ENCODE measurements around the gene CLEC16A.

CLEC16A gene

GRCh38 chr16:11057711-11058345 lies 113.5 kb downstream of the CLEC16A start:
- no peak overlapping the region for H2AFZ ChIP-seq (ENCODE audit: low read depth, low read length)
- H3K9me3 ChIP-seq (ENCODE audit: low read length): no peaks in the 10 kb centered on the region
- H3K4me3 ChIP-seq (ENCODE audit: low read length): no peak overlapping the region
- peaks cover 14% of the 10 kb centered on the region for H3K36me3 ChIP-seq (ENCODE audit: insufficient read depth, low read length)
- no peaks in the 10 kb centered on the region for H3K27me3 ChIP-seq (ENCODE audit: insufficient read depth, low read length)
- peaks cover 5% of the 10 kb centered on the region for H3K4me1 ChIP-seq (ENCODE audit: insufficient read depth, low read length)

GRCh38 chr16:11058832-11059231 lies 114.5 kb downstream of the CLEC16A start:
- no peak overlapping the region for H2AFZ ChIP-seq (ENCODE audit: low read depth, low read length)
- peaks cover 11% of the 10 kb centered on the region for H3K4me1 ChIP-seq (ENCODE audit: insufficient read depth, low read length)
- no peaks in the 10 kb centered on the region for H3K27me3 ChIP-seq (ENCODE audit: insufficient read depth, low read length)
- H3K36me3 ChIP-seq (ENCODE audit: insufficient read depth, low read length): peaks cover 14% of the 10 kb centered on the region
- H3K9me3 ChIP-seq (ENCODE audit: low read length): no peaks in the 10 kb centered on the region
- H3K4me3 ChIP-seq (ENCODE audit: low read length): no peak overlapping the region

- Histone ChIP-seq H3K9me3 (ENCODE audit: low read length) (no peaks in the 10 kb centered on the region), H3K27me3 (ENCODE audit: insufficient read depth, low read length) (no peaks in the 10 kb centered on the region), H3K4me1 (ENCODE audit: insufficient read depth, low read length) (peaks cover 11% of the 10 kb centered on the region), H3K36me3 (ENCODE audit: insufficient read depth, low read length) (peaks cover 14% of the 10 kb centered on the region), H3K4me3 (ENCODE audit: low read length) (no peak overlapping the region), H2AFZ (ENCODE audit: low read depth, low read length) (no peak overlapping the region)
These were observed 115.2 kb downstream of the CLEC16A start for GRCh38 chr16:11059588-11059987.

GRCh38 chr16:11060364-11060763 lies 116.0 kb downstream of the CLEC16A start:
- no peak overlapping the region for H3K4me3 ChIP-seq (ENCODE audit: low read length)
- H3K27me3 ChIP-seq (ENCODE audit: insufficient read depth, low read length): no peaks in the 10 kb centered on the region
- peaks cover 11% of the 10 kb centered on the region for H3K4me1 ChIP-seq (ENCODE audit: insufficient read depth, low read length)
- H3K36me3 ChIP-seq (ENCODE audit: insufficient read depth, low read length): peaks cover 17% of the 10 kb centered on the region
- H2AFZ ChIP-seq (ENCODE audit: low read depth, low read length): no peak overlapping the region
- no peaks in the 10 kb centered on the region for H3K9me3 ChIP-seq (ENCODE audit: low read length)

GRCh38 chr16:11060842-11061241 lies 116.5 kb downstream of the CLEC16A start:
- no peaks in the 10 kb centered on the region for H3K27me3 ChIP-seq (ENCODE audit: insufficient read depth, low read length)
- H3K36me3 ChIP-seq (ENCODE audit: insufficient read depth, low read length): peaks cover 18% of the 10 kb centered on the region
- H3K9me3 ChIP-seq (ENCODE audit: low read length): no peaks in the 10 kb centered on the region
- no peak overlapping the region for H3K4me3 ChIP-seq (ENCODE audit: low read length)
- peaks cover 11% of the 10 kb centered on the region for H3K4me1 ChIP-seq (ENCODE audit: insufficient read depth, low read length)
- no peak overlapping the region for H2AFZ ChIP-seq (ENCODE audit: low read depth, low read length)

- Histone ChIP-seq H3K36me3 (ENCODE audit: insufficient read depth, low read length) (peaks cover 18% of the 10 kb centered on the region), H3K27me3 (ENCODE audit: insufficient read depth, low read length) (no peaks in the 10 kb centered on the region)
These were observed 117.4 kb downstream of the CLEC16A start for GRCh38 chr16:11061629-11062270.

GRCh38 chr16:11063448-11064201 lies 119.3 kb downstream of the CLEC16A start:
- Histone ChIP-seq H3K4me1 (ENCODE audit: insufficient read depth, low read length) (peaks cover 5% of the 10 kb centered on the region), H3K27me3 (ENCODE audit: insufficient read depth, low read length) (no peaks in the 10 kb centered on the region), H3K4me3 (ENCODE audit: low read length) (no peak overlapping the region), H3K9me3 (ENCODE audit: low read length) (no peaks in the 10 kb centered on the region), H3K36me3 (ENCODE audit: insufficient read depth, low read length) (peaks cover 15% of the 10 kb centered on the region), H2AFZ (ENCODE audit: low read depth, low read length) (no peak overlapping the region)

More at GRCh38 chr16:11061629-11062270, 117.4 kb downstream of the CLEC16A start:
- Histone ChIP-seq H3K4me1 (ENCODE audit: insufficient read depth, low read length) (peaks cover 9% of the 10 kb centered on the region), H2AFZ (ENCODE audit: low read depth, low read length) (no peak overlapping the region), H3K9me3 (ENCODE audit: low read length) (no peaks in the 10 kb centered on the region), H3K4me3 (ENCODE audit: low read length) (no peak overlapping the region)

GRCh38 chr16:11064202-11064540 lies 119.8 kb downstream of the CLEC16A start:
- Histone ChIP-seq H3K36me3 (ENCODE audit: insufficient read depth, low read length) (peaks cover 15% of the 10 kb centered on the region), H3K4me3 (ENCODE audit: low read length) (no peak overlapping the region), H3K27me3 (ENCODE audit: insufficient read depth, low read length) (no peaks in the 10 kb centered on the region), H3K4me1 (ENCODE audit: insufficient read depth, low read length) (peaks cover 5% of the 10 kb centered on the region), H2AFZ (ENCODE audit: low read depth, low read length) (no peak overlapping the region), H3K9me3 (ENCODE audit: low read length) (no peaks in the 10 kb centered on the region)

GRCh38 chr16:11064851-11065250 lies 120.5 kb downstream of the CLEC16A start:
- peaks cover 17% of the 10 kb centered on the region for H3K36me3 ChIP-seq (ENCODE audit: insufficient read depth, low read length)
- H2AFZ ChIP-seq (ENCODE audit: low read depth, low read length): no peak overlapping the region
- peaks cover 5% of the 10 kb centered on the region for H3K4me1 ChIP-seq (ENCODE audit: insufficient read depth, low read length)
- H3K9me3 ChIP-seq (ENCODE audit: low read length): no peaks in the 10 kb centered on the region
- no peak overlapping the region for H3K4me3 ChIP-seq (ENCODE audit: low read length)
- no peaks in the 10 kb centered on the region for H3K27me3 ChIP-seq (ENCODE audit: insufficient read depth, low read length)

- H3K9me3 ChIP-seq (ENCODE audit: low read length): no peaks in the 10 kb centered on the region
- peaks cover 10% of the 10 kb centered on the region for H3K36me3 ChIP-seq (ENCODE audit: insufficient read depth, low read length)
- H2AFZ ChIP-seq (ENCODE audit: low read depth, low read length): no peak overlapping the region
- H3K4me1 ChIP-seq (ENCODE audit: insufficient read depth, low read length): peaks cover 5% of the 10 kb centered on the region
- no peaks in the 10 kb centered on the region for H3K27me3 ChIP-seq (ENCODE audit: insufficient read depth, low read length)
- no peak overlapping the region for H3K4me3 ChIP-seq (ENCODE audit: low read length)
These were observed 122.0 kb downstream of the CLEC16A start for GRCh38 chr16:11066261-11066870.

- no peaks in the 10 kb centered on the region for H3K9me3 ChIP-seq (ENCODE audit: low read length)
- H3K27me3 ChIP-seq (ENCODE audit: insufficient read depth, low read length): no peaks in the 10 kb centered on the region
- peaks cover 5% of the 10 kb centered on the region for H3K4me1 ChIP-seq (ENCODE audit: insufficient read depth, low read length)
- peaks cover 6% of the 10 kb centered on the region for H3K36me3 ChIP-seq (ENCODE audit: insufficient read depth, low read length)
- no peak overlapping the region for H3K4me3 ChIP-seq (ENCODE audit: low read length)
- no peak overlapping the region for H2AFZ ChIP-seq (ENCODE audit: low read depth, low read length)
These were observed 122.9 kb downstream of the CLEC16A start for GRCh38 chr16:11067266-11067665.

- Histone ChIP-seq H3K27me3 (ENCODE audit: insufficient read depth, low read length) (no peaks in the 10 kb centered on the region), H3K4me3 (ENCODE audit: low read length) (no peak overlapping the region), H3K36me3 (ENCODE audit: insufficient read depth, low read length) (peaks cover 6% of the 10 kb centered on the region), H3K9me3 (ENCODE audit: low read length) (no peaks in the 10 kb centered on the region), H3K4me1 (ENCODE audit: insufficient read depth, low read length) (peaks cover 5% of the 10 kb centered on the region), H2AFZ (ENCODE audit: low read depth, low read length) (no peak overlapping the region)
These were observed 123.4 kb downstream of the CLEC16A start for GRCh38 chr16:11067697-11068141.

- Histone ChIP-seq H3K4me3 (ENCODE audit: low read length) (no peak overlapping the region), H3K27me3 (ENCODE audit: insufficient read depth, low read length) (no peaks in the 10 kb centered on the region), H3K9me3 (ENCODE audit: low read length) (no peaks in the 10 kb centered on the region), H2AFZ (ENCODE audit: low read depth, low read length) (no peak overlapping the region), H3K36me3 (ENCODE audit: insufficient read depth, low read length) (peaks cover 2% of the 10 kb centered on the region), H3K4me1 (ENCODE audit: insufficient read depth, low read length) (no peaks in the 10 kb centered on the region)
These were observed 127.5 kb downstream of the CLEC16A start for GRCh38 chr16:11071829-11072228.
